Colonic mucosa (tissue), 4 donors: ENCODE data around the gene LMO3. TPM values are rescaled to one million over a fixed set of nuclear protein-coding genes. Genes with fewer than 3 reads are reported as not detected.

Experiments used
- DNase-seq: peaks from one replicate; pipeline ENCODE4 v3.0.0-alpha.2; 2020
- H3K27ac ChIP-seq: fragments of 200-600 bp; one replicate; pipeline ENCODE4 v1.8.0; 2021
- H3K27me3 ChIP-seq: fragments of 200-600 bp; one replicate; pipeline ENCODE4 v1.8.0; 2021
- H3K36me3 ChIP-seq: fragments of 200-600 bp; one replicate; pipeline ENCODE4 v1.8.0; 2021
- H3K4me1 ChIP-seq: fragments of 200-600 bp; one replicate; pipeline ENCODE4 v1.8.0; 2021; ENCODE audit warnings: mild to moderate bottlenecking
- H3K4me3 ChIP-seq: fragments of 200-600 bp; one replicate; pipeline ENCODE4 v1.8.0; 2021
- H3K9ac ChIP-seq, 2 donors: one replicate each; pipeline ENCODE4 v1.7.0; 2013; ENCODE audit warnings: control low read depth in 2 of 2, low read depth in 2 of 2, low read length in 2 of 2
- H3K9me3 ChIP-seq: fragments of 200-600 bp; one replicate; pipeline ENCODE4 v1.8.0; 2021
- intact Hi-C: fragments of 100-400 bp; cut with DNase I; formaldehyde crosslinking; loops from one replicate; pipeline ENCODE4 v1.14.1; 2022
- total RNA-seq, 2 donors: library from RNA; stranded (reverse); fragmentation: NEBNext Ultra II Directional in 1 of 2; extraction: Animal tissue kit (Norgen Biotek cat#: 25700) in 1 of 2; gene quantifications; one replicate each; pipeline ENCODE4 v1.2.1, GENCODE V29; 2021
- TF ChIP-seq, protein P1 (sequence below): fragments of 200-600 bp; IDR thresholded peaks from one replicate; pipeline ENCODE4 v1.8.0; 2022; ENCODE audit warnings: antibody characterized with exemption, mild to moderate bottlenecking
- donor health status: healthy.
- donor health status: DM: no; HTN: no; CAD: no.
- donor health status: DM: no; HTN: no; CAD: no.

Gene LMO3
- total RNA-seq, 2 donors from 2014 or later, result 0.72 to 8.1 TPM

DNA sequence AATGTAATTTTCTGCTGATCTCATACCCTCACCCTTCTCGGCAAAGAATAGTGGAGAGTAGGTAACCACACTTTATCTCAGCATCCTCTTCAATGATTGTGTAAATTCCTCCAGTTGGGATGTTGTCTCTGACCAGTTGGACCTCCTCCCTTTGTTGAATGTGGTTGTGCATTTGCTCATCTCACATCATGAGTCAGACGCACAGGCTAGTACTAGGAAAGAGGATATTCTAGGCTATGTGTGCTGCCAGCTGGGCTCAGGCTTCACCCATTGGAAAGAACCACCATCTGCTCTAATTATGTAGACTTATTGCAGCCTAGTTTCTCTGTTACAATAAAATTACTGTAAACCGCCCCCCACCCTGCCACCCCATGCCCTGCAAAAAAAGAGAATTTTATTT, 90.3 kb downstream of the LMO3 start:
- intact Hi-C loops, result no loop called here
- Histone ChIP-seq H3K4me3 (no peak overlapping the region), H3K27ac (no peak overlapping the region), H3K4me1 (no peaks in the 10 kb centered on the region), H3K9ac (no peak overlapping the region), H3K36me3 (no peaks in the 10 kb centered on the region), H3K27me3 (no peaks in the 10 kb centered on the region), H3K9me3 (no peaks in the 10 kb centered on the region)
- TF ChIP-seq, protein P1, sequence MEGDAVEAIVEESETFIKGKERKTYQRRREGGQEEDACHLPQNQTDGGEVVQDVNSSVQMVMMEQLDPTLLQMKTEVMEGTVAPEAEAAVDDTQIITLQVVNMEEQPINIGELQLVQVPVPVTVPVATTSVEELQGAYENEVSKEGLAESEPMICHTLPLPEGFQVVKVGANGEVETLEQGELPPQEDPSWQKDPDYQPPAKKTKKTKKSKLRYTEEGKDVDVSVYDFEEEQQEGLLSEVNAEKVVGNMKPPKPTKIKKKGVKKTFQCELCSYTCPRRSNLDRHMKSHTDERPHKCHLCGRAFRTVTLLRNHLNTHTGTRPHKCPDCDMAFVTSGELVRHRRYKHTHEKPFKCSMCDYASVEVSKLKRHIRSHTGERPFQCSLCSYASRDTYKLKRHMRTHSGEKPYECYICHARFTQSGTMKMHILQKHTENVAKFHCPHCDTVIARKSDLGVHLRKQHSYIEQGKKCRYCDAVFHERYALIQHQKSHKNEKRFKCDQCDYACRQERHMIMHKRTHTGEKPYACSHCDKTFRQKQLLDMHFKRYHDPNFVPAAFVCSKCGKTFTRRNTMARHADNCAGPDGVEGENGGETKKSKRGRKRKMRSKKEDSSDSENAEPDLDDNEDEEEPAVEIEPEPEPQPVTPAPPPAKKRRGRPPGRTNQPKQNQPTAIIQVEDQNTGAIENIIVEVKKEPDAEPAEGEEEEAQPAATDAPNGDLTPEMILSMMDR, result no peak
- DNase-seq, result no peak

DNA sequence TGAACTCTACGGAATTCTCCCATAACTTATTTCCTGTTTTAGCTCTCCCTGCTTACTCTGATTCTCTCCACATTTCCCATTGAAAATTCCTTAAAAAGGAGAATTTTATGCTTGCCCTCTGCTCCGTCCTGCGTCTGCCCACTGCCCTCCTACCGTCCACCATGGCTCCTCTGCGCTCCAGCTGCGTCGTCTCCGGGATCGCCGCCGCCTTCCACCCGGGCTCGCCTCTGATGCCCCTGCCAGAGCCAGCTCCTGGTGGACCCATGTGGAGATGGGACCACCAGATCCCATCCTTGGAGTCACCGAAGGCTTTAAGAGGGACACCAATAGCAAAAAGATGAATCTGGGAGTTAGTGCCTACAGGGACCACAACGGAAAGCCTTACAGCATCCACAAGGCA, 92.7 kb downstream of the LMO3 start:
- Histone ChIP-seq H3K4me1 (no peaks in the 10 kb centered on the region), H3K36me3 (no peaks in the 10 kb centered on the region), H3K4me3 (no peak overlapping the region), H3K9ac (no peak overlapping the region), H3K27me3 (no peaks in the 10 kb centered on the region), H3K27ac (no peak overlapping the region), H3K9me3 (no peaks in the 10 kb centered on the region)
- TF ChIP-seq, protein P1, result no peak
- intact Hi-C loops, result no loop called here
- DNase-seq, result no peak

DNA sequence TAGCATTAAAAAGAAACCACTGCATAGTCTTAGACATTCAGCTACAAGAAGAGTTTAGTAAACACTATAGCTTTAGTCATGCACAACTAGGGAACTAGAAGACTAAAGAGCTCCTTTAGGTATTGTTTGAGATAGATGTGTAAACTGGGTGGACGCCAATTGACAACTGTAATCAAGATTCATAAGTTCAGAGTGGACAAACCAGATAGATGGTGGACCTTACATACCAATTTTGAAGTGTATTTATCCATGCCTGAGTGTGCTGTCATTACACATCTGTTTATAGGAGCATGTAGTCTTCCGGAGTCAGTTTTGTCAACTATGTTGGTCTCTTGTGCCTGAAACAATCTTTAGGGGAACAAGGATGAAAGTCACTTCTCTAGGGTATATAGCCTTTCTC, 96.6 kb downstream of the LMO3 start:
- no peak for DNase-seq
- no peaks in the 10 kb centered on the region for H3K36me3 ChIP-seq
- intact Hi-C loops, result no loop called here
- H3K27me3 ChIP-seq, result no peaks in the 10 kb centered on the region
- TF ChIP-seq, protein P1, result no peak
- H3K9ac ChIP-seq, result no peak overlapping the region
- no peaks in the 10 kb centered on the region for H3K9me3 ChIP-seq
- H3K27ac ChIP-seq, result no peak overlapping the region
- no peak overlapping the region for H3K4me3 ChIP-seq
- no peaks in the 10 kb centered on the region for H3K4me1 ChIP-seq

DNA sequence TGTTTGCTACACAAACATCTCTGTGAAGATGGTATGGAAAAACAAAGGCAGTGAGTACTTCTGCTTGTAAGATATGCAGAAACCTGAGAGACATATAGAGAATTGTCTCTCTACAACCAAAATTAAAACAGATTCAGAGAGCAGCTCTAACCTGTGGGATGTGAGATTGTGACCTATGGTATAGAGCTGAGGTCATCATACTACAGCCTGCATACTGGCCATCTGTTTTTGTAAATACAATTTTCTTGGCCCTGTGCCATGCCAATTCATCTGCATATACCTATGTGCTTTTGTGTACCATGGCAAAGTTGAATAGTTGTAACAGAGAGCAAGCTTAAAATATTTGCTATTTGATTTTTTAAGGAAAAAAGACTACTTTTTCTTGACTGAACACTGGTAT, 99.6 kb downstream of the LMO3 start:
- Histone ChIP-seq H3K36me3 (no peaks in the 10 kb centered on the region), H3K4me1 (no peaks in the 10 kb centered on the region), H3K27ac (no peak overlapping the region), H3K4me3 (no peak overlapping the region), H3K9me3 (no peaks in the 10 kb centered on the region), H3K9ac (no peak overlapping the region), H3K27me3 (no peaks in the 10 kb centered on the region)
- TF ChIP-seq, protein P1, result no peak
- intact Hi-C loops, result no loop called here
- no peak for DNase-seq

DNA sequence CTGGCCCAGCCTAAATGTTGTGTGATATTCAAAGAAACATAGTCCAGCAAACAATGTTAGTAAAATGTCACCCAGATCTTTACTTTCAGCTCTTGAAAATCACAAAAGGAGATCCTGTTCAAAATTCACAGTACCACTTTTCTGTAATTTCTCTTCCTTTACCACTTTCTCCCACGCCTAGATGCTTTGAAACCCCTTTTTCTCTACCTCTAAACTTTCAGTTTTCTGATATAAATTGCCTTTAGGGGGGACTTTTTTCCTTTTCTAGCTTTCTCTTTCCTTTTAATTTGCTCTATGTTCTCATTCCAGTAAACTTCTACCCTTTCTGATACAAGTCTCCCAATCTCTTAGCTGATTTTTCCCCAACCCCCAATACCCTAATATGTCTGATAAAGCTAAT, 101.8 kb downstream of the LMO3 start:
- H3K9me3 ChIP-seq, result no peaks in the 10 kb centered on the region
- H3K4me1 ChIP-seq, result no peaks in the 10 kb centered on the region
- H3K27me3 ChIP-seq, result no peaks in the 10 kb centered on the region
- DNase-seq, result no peak
- H3K27ac ChIP-seq, result no peak overlapping the region
- TF ChIP-seq, protein P1, result no peak
- no peak overlapping the region for H3K9ac ChIP-seq
- H3K36me3 ChIP-seq, result no peaks in the 10 kb centered on the region
- intact Hi-C loops, result no loop called here
- H3K4me3 ChIP-seq, result no peak overlapping the region

- TF ChIP-seq, protein P1, result no peak
- no peaks in the 10 kb centered on the region for H3K9me3 ChIP-seq
- H3K4me1 ChIP-seq, result no peaks in the 10 kb centered on the region
- H3K4me3 ChIP-seq, result no peak overlapping the region
- DNase-seq, result no peak
- no peak overlapping the region for H3K9ac ChIP-seq
- intact Hi-C loops, result loop anchor here (5.0 kb wide), 1 partner anchor 678 kb away; no protein-coding TSS in a partner anchor
- no peak overlapping the region for H3K27ac ChIP-seq
- H3K27me3 ChIP-seq, result no peaks in the 10 kb centered on the region
- H3K36me3 ChIP-seq, result no peaks in the 10 kb centered on the region
Measured at GRCh38 chr12:16499611-16500010, 106.4 kb downstream of the LMO3 start.
